ENCODE results near the gene ITGBL1. TPM values are rescaled to one million over a fixed set of nuclear protein-coding genes. Genes with fewer than 3 reads are reported as not detected.
A peak's percentile ranks its signal among the peaks of the same experiment; 100 is the strongest.

Gene ITGBL1
- total and polyA plus RNA-seq, 2 experiments from 2014 or later, result 332 to 462 TPM

GRCh38 chr13:101454767-101455166, 2.3 kb downstream of the ITGBL1 start:
- Histone ChIP-seq H3K9me2 (ENCODE audit: insufficient read depth) (no peaks in the 10 kb centered on the region), H3K9ac (peak overlapping the region; percentile 75), H3K36me3 (ENCODE audit: low read depth) (peaks cover 10% of the 10 kb centered on the region; the same call in 1 of the 2 replicates), H4K20me1 (ENCODE audit: insufficient read depth) (no peaks in the 10 kb centered on the region), H3K4me1 (ENCODE audit: insufficient read depth) (peaks cover 62% of the 10 kb centered on the region), H3K27ac (peak overlapping the region; percentile 60), H3K79me2 (ENCODE audit: insufficient read depth) (peaks cover 63% of the 10 kb centered on the region), H2AFZ (no peak overlapping the region), H3K4me2 (ENCODE audit: unreplicated experiment) (peak overlapping the region; percentile 80), H3F3A (ENCODE audit: insufficient read depth) (peaks cover 60% of the 10 kb centered on the region), H3K27me3 (replicated peaks; ENCODE audit: insufficient read depth) (no peaks in the 10 kb centered on the region), H3K4me3 (peak overlapping the region; percentile 89), H3K9me3 (ENCODE audit: low read depth) (no peaks in the 10 kb centered on the region)
- no peak for TF ChIP-seq EZH2phosphoT487 (IDR thresholded peaks at IDR 0.05; ENCODE audit: insufficient read depth, low read depth)
- no peak for TF ChIP-seq EZH2 (IDR thresholded peaks at IDR 0.05; ENCODE audit: insufficient read depth, poor library complexity, severe bottlenecking)
- peak; percentile 54 for DNase-seq
- in situ Hi-C loops (cut with MboI), result no loop called here
- 2 to 4% methylated on average over 2 of the region's 2 CpGs for WGBS, 2 experiments (ENCODE audit: low coverage in 1 of 2, low lambda C conversion rate in 2 of 2, missing lambda C conversion rate in 2 of 2)

GRCh38 chr13:101455863-101456262, 3.4 kb downstream of the ITGBL1 start:
- Histone ChIP-seq H3K4me2 (ENCODE audit: unreplicated experiment) (peak overlapping the region; percentile 80), H4K20me1 (ENCODE audit: insufficient read depth) (no peaks in the 10 kb centered on the region), H3K4me3 (peak overlapping the region; percentile 89), H3F3A (ENCODE audit: insufficient read depth) (peaks cover 49% of the 10 kb centered on the region), H3K27ac (peak overlapping the region; percentile 60), H3K27me3 (replicated peaks; ENCODE audit: insufficient read depth) (no peaks in the 10 kb centered on the region), H3K9me3 (ENCODE audit: low read depth) (no peaks in the 10 kb centered on the region), H3K79me2 (ENCODE audit: insufficient read depth) (peaks cover 74% of the 10 kb centered on the region), H3K9me2 (ENCODE audit: insufficient read depth) (no peaks in the 10 kb centered on the region), H3K36me3 (ENCODE audit: low read depth) (peaks cover 15% of the 10 kb centered on the region; the same call in 1 of the 2 replicates), H2AFZ (no peak overlapping the region), H3K4me1 (ENCODE audit: insufficient read depth) (peaks cover 52% of the 10 kb centered on the region), H3K9ac (0 out of 2 replicates have a peak overlapping the region, but pooled peaks have one; percentile 8)
- in situ Hi-C loops (cut with MboI), result no loop called here
- 0 out of 2 replicates have a peak, but pooled peaks have one; percentile 41 for TF ChIP-seq EZH2phosphoT487 (IDR thresholded peaks at IDR 0.05; ENCODE audit: insufficient read depth, low read depth)
- no peak for TF ChIP-seq EZH2 (IDR thresholded peaks at IDR 0.05; ENCODE audit: insufficient read depth, poor library complexity, severe bottlenecking)
- 0% methylated on average over 3 of the region's 3 CpGs for WGBS, 2 experiments (ENCODE audit: low coverage in 1 of 2, low lambda C conversion rate in 2 of 2, missing lambda C conversion rate in 2 of 2)
- peak; percentile 95 for DNase-seq

- Histone ChIP-seq H3F3A (ENCODE audit: insufficient read depth) (peaks cover 40% of the 10 kb centered on the region), H3K36me3 (ENCODE audit: low read depth) (peaks cover 15% of the 10 kb centered on the region), H3K4me3 (no peak overlapping the region), H3K9me3 (ENCODE audit: low read depth) (no peaks in the 10 kb centered on the region), H3K4me2 (ENCODE audit: unreplicated experiment) (peak overlapping the region; percentile 36), H3K4me1 (ENCODE audit: insufficient read depth) (peaks cover 39% of the 10 kb centered on the region), H3K9ac (no peak overlapping the region), H3K9me2 (ENCODE audit: insufficient read depth) (no peaks in the 10 kb centered on the region), H3K27me3 (replicated peaks; ENCODE audit: insufficient read depth) (no peaks in the 10 kb centered on the region), H2AFZ (no peak overlapping the region), H4K20me1 (ENCODE audit: insufficient read depth) (no peaks in the 10 kb centered on the region), H3K27ac (0 out of 2 replicates have a peak overlapping the region, but pooled peaks have one; percentile 60), H3K79me2 (ENCODE audit: insufficient read depth) (peaks cover 76% of the 10 kb centered on the region)
- WGBS, 2 experiments (ENCODE audit: low coverage in 1 of 2, low lambda C conversion rate in 2 of 2, missing lambda C conversion rate in 2 of 2), result 79 to 85% methylated on average over 2 of the region's 2 CpGs
- TF ChIP-seq EZH2phosphoT487 (IDR thresholded peaks at IDR 0.05; ENCODE audit: insufficient read depth, low read depth) (no peak), EZH2 (IDR thresholded peaks at IDR 0.05; ENCODE audit: insufficient read depth, poor library complexity, severe bottlenecking) (no peak)
- in situ Hi-C loops (cut with MboI), result no loop called here
- no peak for DNase-seq
Observed at GRCh38 chr13:101457176-101457575, 4.7 kb downstream of the ITGBL1 start.

GRCh38 chr13:101465877-101466276, 13.4 kb downstream of the ITGBL1 start:
- H3K4me1 ChIP-seq (ENCODE audit: insufficient read depth), result peaks cover 42% of the 10 kb centered on the region
- no peaks in the 10 kb centered on the region for H3K9me3 ChIP-seq (ENCODE audit: low read depth)
- H3K4me2 ChIP-seq (ENCODE audit: unreplicated experiment), result peak overlapping the region; percentile 30
- peaks cover 99% of the 10 kb centered on the region for H3K79me2 ChIP-seq (ENCODE audit: insufficient read depth)
- H4K20me1 ChIP-seq (ENCODE audit: insufficient read depth), result no peaks in the 10 kb centered on the region
- in situ Hi-C loops (cut with MboI), result no loop called here
- peak overlapping the region; percentile 6; the same call in 1 of the 2 replicates for H3K27ac ChIP-seq
- no peak overlapping the region for H3K9ac ChIP-seq
- TF ChIP-seq EZH2 (IDR thresholded peaks at IDR 0.05; ENCODE audit: insufficient read depth, poor library complexity, severe bottlenecking) (no peak), EZH2phosphoT487 (IDR thresholded peaks at IDR 0.05; ENCODE audit: insufficient read depth, low read depth) (no peak)
- DNase-seq, result peak; percentile 77
- no peaks in the 10 kb centered on the region for H3K27me3 ChIP-seq (replicated peaks; ENCODE audit: insufficient read depth)
- H3K36me3 ChIP-seq (ENCODE audit: low read depth), result no peaks in the 10 kb centered on the region; the same call in none of the 2 replicates
- H3F3A ChIP-seq (ENCODE audit: insufficient read depth), result peaks cover 24% of the 10 kb centered on the region
- H2AFZ ChIP-seq, result no peak overlapping the region
- no peak overlapping the region for H3K4me3 ChIP-seq
- WGBS, 2 experiments (ENCODE audit: low coverage in 1 of 2, low lambda C conversion rate in 2 of 2, missing lambda C conversion rate in 2 of 2), result 36 to 43% methylated on average over 3 of the region's 3 CpGs
- no peaks in the 10 kb centered on the region for H3K9me2 ChIP-seq (ENCODE audit: insufficient read depth)
